Activated T-helper 2 cell treated with anti-CD3 and anti-CD28 coated beads, Interferon-gamma antibody, Interleukin-2, Interleukin-4, amounts not matched to agents 10 μg/mL and 5 μg/mL and 100 μg/mL, durations not matched to agents 14 hours and 24 hours and 36 hours (primary cell): ENCODE data around the gene ACO1. TPM values are rescaled to one million over a fixed set of nuclear protein-coding genes. Genes with fewer than 3 reads are reported as not detected.

Experiments
- DNase-seq: peaks from one replicate; pipeline ENCODE4 v3.0.0; 2021; ENCODE audit warnings: low spot score
- H3K27ac Mint-ChIP-seq: one replicate; pipeline ENCODE4 v1.8.0; 2021; ENCODE audit warnings: mixed read lengths
- H3K27me3 Mint-ChIP-seq: one replicate; pipeline ENCODE4 v1.8.0; 2021; ENCODE audit warnings: low read depth, mixed read lengths
- H3K36me3 Mint-ChIP-seq: one replicate; pipeline ENCODE4 v1.8.0; 2021; ENCODE audit warnings: low read depth, mixed read lengths
- H3K4me1 Mint-ChIP-seq: one replicate; pipeline ENCODE4 v1.8.0; 2021; ENCODE audit warnings: low read depth, mixed read lengths
- H3K4me3 Mint-ChIP-seq: one replicate; pipeline ENCODE4 v1.8.0; 2021; ENCODE audit warnings: low read depth, mild to moderate bottlenecking, moderate library complexity, mixed read lengths
- H3K9me3 Mint-ChIP-seq: one replicate; pipeline ENCODE4 v1.8.0; 2021; ENCODE audit warnings: mixed read lengths
- intact Hi-C: fragments of 100-400 bp; cut with micrococcal nuclease; formaldehyde crosslinking; loops from one replicate; pipeline ENCODE4 v1.15.1; 2023
- total RNA-seq: library from RNA; stranded (reverse); gene quantifications from 2 replicates; pipeline ENCODE4 v1.2.3, GENCODE V29; 2022

ACO1 gene
- total RNA-seq, 1 donor from 2014 or later = 11.8 TPM

DNA sequence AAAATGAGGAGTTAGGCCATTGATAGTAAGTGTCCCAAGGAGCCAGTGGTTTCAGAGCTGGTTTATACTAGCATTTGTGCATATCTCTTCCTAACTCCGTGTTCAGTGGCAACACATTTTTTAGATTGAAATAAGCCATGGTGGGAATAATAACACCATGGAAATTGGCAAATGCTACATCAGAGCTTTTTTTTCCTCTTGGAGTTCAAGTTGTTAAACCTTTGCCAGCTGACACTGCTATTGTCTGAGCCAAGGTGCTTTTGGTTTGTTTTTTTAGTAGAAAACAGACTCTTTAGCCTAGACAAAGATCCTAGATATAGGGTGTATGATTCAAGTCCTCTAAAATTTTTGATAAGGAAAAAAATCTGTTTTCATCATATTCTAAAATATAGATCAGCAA, 2.8 kb downstream of the ACO1 start:
- intact Hi-C loops = loop anchor here (2.0 to 10.0 kb wide), 2 partner anchors 14 to 778 kb away; partner anchors contain the start of gene B4GALT1
- Mint-ChIP-seq H3K27ac (no peak overlapping the region), H3K36me3 (no peaks in the 10 kb centered on the region), H3K4me3 (no peak overlapping the region), H3K4me1 (peaks cover 19% of the 10 kb centered on the region), H3K27me3 (peaks cover 14% of the 10 kb centered on the region), H3K9me3 (no peaks in the 10 kb centered on the region)
- DNase-seq = no peak

DNA sequence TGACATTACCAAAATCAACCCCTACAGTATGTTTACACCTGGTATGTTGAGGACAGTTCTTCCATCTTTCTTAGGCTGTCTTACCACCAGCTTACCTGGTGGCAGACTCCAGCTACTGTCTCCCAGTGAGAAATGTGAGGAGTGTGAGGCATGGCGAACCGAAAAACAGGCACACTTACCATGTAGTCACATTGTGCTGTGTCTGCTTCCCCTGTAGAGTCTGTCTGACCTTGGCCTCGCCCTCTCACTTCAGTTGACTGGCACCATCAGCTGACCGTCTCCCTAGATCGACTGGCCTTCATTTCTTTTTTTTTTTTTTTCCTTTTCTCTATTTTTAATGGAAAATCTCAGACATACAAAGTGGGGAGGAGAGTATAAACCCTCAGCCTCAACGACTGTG, 4.9 kb downstream of the ACO1 start:
- H3K4me3 Mint-ChIP-seq = no peak overlapping the region
- intact Hi-C loops = loop anchor here (10.0 kb wide), 1 partner anchor 775 kb away; the partner anchor contains the start of gene B4GALT1
- H3K9me3 Mint-ChIP-seq = no peaks in the 10 kb centered on the region
- no peak overlapping the region for H3K27ac Mint-ChIP-seq
- H3K4me1 Mint-ChIP-seq = peaks cover 12% of the 10 kb centered on the region
- DNase-seq = no peak
- no peaks in the 10 kb centered on the region for H3K36me3 Mint-ChIP-seq
- no peaks in the 10 kb centered on the region for H3K27me3 Mint-ChIP-seq

DNA sequence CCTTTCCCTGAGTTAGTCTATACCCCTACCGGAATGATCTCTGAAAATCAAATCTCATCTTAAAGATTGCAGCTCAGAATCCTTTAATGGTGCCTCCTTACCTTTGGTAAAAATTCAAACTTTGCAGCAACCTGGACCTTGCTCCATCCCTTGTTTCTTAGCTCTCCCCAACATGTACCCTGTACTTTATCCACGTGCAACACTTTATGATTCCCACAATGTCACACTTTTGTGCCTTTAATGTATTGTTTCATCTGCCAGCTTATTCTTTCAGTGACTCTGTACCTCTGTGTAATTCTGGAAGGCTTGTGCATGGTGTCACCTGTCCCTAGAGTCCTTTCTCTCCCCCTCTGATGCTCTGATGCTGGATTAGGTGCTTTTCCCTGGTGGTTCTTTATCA, 9.5 kb downstream of the ACO1 start:
- Mint-ChIP-seq H3K4me1 (peaks cover 12% of the 10 kb centered on the region), H3K27me3 (no peaks in the 10 kb centered on the region), H3K9me3 (no peaks in the 10 kb centered on the region), H3K4me3 (no peak overlapping the region), H3K36me3 (no peaks in the 10 kb centered on the region), H3K27ac (no peak overlapping the region)
- intact Hi-C loops = no loop called here
- DNase-seq = no peak

DNA sequence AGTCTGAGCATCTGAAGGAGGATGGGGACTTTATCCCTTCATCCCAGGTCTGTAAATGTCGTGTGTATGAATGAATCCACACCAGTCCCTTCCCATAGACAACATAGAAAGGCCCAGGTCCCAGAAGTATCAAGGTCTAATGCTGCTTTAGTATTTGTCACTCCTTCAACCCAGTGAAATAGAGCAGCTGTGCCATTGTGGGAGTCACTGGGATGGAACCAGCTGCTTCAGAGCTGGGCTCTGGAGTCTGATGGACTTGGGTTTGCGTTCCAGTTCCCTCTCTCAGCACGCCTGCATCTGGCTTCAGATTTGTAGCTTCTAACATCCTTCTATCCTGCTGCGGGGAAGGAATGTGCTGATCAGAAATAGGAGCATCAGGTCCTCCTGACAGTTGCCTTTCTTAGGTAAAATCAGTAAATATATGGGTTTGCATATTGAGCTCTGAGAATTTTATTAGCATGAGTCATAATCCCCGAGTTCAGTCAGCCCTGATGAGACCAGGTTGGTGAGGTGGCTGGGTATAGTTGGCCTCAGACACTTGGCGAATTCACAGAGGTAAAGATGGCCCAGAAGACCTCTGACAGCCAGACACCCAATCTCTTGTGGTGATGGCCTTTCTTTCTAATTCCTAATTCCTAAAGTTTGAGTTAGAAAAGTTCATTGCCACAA, 10.1 kb downstream of the ACO1 start:
- H3K4me1 Mint-ChIP-seq = peaks cover 12% of the 10 kb centered on the region
- H3K27me3 Mint-ChIP-seq = no peaks in the 10 kb centered on the region
- no peaks in the 10 kb centered on the region for H3K9me3 Mint-ChIP-seq
- no peak overlapping the region for H3K27ac Mint-ChIP-seq
- H3K36me3 Mint-ChIP-seq = no peaks in the 10 kb centered on the region
- DNase-seq = no peak
- H3K4me3 Mint-ChIP-seq = no peak overlapping the region
- intact Hi-C loops = no loop called here

DNA sequence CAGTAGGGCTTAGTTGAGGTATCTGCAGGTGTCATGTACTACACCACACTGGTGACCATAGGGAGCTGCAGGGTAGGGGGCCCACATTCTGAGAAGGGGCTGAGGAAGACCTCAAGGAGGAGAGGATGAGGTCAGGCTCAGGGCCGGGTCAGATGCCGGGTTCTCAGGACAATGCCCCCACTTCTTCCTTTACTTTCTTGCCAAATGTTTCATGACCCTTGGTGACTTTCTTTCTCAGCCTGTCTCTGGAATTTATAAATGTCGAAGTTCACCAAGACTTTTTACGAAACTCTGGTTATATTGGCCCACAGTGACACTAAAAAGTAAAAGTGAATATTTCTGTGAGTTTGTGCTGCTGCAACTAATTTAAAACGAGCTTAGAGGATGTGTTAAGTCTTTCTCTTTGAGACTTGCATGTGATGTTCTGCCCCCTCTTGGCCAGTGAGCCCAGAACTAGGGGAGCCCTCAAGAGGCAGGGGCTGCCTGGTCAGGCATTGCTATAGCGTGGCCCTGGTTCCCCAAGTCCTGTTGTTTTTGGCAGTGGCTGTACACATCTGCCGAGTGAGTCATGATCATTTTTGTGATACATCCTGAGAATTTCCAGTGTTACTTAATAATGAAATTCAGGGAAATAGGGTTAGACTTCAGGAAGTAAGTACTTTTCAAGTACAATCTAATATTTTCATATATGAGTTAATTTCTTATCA, 11.2 kb downstream of the ACO1 start:
- Mint-ChIP-seq H3K9me3 (no peaks in the 10 kb centered on the region), H3K4me3 (no peak overlapping the region), H3K4me1 (peaks cover 13% of the 10 kb centered on the region), H3K27ac (no peak overlapping the region), H3K36me3 (no peaks in the 10 kb centered on the region), H3K27me3 (no peaks in the 10 kb centered on the region)
- intact Hi-C loops = no loop called here
- DNase-seq = no peak

DNA sequence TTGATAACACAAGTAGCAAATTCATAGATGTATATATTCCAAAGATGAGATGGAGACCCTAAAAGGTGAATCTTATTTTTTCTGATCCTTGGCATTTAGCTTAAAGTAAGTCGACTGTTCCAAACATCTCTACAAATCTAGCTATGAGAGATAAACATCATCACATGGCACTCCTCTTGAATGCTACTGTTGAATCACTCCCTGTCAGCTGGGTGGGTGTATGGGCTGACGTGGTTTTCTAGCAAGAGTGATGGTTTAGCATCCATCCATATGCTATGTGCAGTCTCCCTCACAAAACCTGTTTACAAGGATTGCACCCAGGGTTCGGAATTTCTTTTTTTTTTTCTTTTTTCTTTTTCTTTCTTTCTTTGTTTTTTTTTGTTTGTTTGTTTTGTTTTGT, 13.8 kb downstream of the ACO1 start:
- H3K4me1 Mint-ChIP-seq = peaks cover 14% of the 10 kb centered on the region
- DNase-seq = no peak
- H3K27me3 Mint-ChIP-seq = no peaks in the 10 kb centered on the region
- no peaks in the 10 kb centered on the region for H3K9me3 Mint-ChIP-seq
- H3K4me3 Mint-ChIP-seq = no peak overlapping the region
- no peaks in the 10 kb centered on the region for H3K36me3 Mint-ChIP-seq
- intact Hi-C loops = no loop called here
- no peak overlapping the region for H3K27ac Mint-ChIP-seq

DNA sequence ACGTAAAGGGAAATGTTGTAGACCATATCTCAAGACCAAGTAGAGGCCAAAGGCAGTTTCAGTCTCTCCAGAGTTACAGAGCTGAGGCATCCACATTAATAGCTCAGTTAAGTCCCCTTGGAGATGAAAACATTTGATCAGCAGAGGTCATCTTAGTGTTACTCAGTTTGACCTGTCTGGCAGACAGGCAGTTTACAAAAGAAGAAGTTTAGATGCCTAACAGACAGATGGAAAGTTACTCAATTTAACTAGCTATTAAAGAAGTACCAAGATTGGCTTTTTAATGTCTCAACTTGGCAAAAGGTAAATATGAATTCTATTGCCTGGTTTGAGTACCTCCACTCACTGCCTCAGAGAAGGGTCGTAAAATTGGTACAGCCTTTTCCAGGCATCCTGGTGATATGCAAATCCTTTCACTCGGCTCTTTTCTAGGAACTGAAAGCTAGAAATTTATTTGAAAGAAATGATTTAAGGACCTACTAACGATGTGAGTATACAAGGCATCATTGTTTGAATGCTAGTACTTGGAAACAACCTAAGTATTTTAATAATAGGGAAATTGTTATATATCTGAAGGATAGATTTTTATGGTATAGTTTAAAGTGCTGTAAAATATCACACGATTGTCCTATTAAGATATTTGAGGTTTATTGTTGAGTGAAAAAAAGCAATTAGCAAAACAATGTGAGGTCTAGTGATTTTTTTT, 14.8 kb downstream of the ACO1 start:
- Mint-ChIP-seq H3K4me3 (no peak overlapping the region), H3K4me1 (peaks cover 22% of the 10 kb centered on the region), H3K9me3 (no peaks in the 10 kb centered on the region), H3K36me3 (no peaks in the 10 kb centered on the region), H3K27me3 (no peaks in the 10 kb centered on the region), H3K27ac (no peak overlapping the region)
- DNase-seq = no peak
- intact Hi-C loops = no loop called here

DNA sequence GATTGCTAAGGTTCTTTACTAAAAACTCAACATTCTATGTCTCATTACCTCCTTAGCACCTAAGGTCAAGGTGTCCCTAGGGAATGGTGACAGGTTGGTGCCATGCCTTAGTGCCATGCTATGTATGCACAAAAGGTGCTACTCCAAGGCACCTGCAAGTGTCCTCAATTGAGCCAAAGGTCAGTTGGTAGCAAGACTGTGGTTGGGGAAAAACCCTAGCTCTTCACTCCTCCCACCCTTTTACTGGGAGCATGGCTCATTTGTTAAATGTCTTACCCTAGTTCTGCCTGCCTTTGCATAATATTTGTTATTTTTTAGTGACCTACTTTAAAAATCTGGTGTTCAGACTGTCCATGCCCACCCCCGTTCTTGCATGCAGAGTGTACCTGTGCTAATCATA, 17.0 kb downstream of the ACO1 start:
- no peak overlapping the region for H3K4me3 Mint-ChIP-seq
- intact Hi-C loops = loop anchor here (2.0 kb wide), 1 partner anchor 15 kb away; no protein-coding TSS in a partner anchor
- H3K27ac Mint-ChIP-seq = no peak overlapping the region
- peaks cover 4% of the 10 kb centered on the region for H3K9me3 Mint-ChIP-seq
- no peaks in the 10 kb centered on the region for H3K27me3 Mint-ChIP-seq
- peaks cover 22% of the 10 kb centered on the region for H3K4me1 Mint-ChIP-seq
- peaks cover 6% of the 10 kb centered on the region for H3K36me3 Mint-ChIP-seq
- no peak for DNase-seq

DNA sequence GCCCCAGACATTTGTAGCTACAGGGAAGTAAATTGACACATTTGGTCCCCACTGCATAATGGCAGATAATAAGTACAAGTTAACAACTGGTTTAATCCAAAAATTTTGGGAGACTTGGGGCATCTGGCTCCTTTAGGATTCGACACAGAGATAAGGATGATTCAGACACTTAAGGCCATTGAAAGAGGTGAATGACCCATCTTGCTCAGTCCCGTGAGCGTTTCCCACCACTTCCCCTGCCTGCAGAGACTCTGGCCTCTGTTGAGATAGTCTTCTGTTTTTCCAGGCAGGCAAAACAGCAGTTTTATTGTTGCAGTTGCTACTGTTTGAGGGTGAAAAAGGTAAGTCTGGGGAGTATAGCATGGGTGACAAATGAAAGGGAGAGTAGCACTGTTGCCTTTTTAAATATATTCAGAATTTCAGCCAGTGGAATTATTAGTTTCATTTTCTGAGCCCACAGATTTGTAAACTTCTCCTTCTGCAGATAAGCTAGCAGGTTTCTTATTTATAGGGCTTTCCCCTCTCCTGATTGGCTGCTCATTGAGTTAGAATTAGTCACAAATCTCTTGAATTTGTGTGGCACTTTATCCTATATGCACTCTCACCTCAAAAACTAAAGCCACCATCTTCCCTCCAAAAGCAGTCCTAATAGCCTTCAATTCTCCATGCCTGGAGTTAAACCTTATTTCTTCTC, 19.3 kb downstream of the ACO1 start:
- peaks cover 4% of the 10 kb centered on the region for H3K9me3 Mint-ChIP-seq
- H3K4me3 Mint-ChIP-seq = no peak overlapping the region
- intact Hi-C loops = no loop called here
- H3K4me1 Mint-ChIP-seq = peaks cover 10% of the 10 kb centered on the region
- peaks cover 17% of the 10 kb centered on the region for H3K36me3 Mint-ChIP-seq
- H3K27ac Mint-ChIP-seq = no peak overlapping the region
- no peak for DNase-seq
- no peaks in the 10 kb centered on the region for H3K27me3 Mint-ChIP-seq

DNA sequence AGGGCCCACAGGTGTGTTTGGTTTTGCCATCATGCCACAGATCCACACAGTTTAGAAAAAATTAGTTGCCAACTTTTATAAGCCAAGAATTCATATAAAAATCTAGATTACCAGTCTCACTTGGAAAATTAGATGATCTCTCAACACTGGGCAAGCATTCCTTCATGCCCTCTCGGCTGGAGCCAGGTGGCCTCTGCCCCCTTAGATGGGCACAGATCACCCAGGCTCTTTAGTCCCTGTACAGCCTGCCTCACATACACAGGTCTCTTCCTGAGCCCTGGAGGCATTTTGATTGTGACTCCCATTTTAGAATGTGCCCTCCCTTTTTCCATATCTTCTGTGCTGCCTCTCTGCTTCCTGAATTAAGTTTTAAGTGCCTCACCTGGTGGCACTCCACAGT, 20.0 kb downstream of the ACO1 start:
- Mint-ChIP-seq H3K36me3 (peaks cover 20% of the 10 kb centered on the region), H3K27ac (no peak overlapping the region), H3K9me3 (peaks cover 4% of the 10 kb centered on the region), H3K4me3 (no peak overlapping the region), H3K27me3 (no peaks in the 10 kb centered on the region), H3K4me1 (peaks cover 10% of the 10 kb centered on the region)
- intact Hi-C loops = no loop called here
- no peak for DNase-seq

DNA sequence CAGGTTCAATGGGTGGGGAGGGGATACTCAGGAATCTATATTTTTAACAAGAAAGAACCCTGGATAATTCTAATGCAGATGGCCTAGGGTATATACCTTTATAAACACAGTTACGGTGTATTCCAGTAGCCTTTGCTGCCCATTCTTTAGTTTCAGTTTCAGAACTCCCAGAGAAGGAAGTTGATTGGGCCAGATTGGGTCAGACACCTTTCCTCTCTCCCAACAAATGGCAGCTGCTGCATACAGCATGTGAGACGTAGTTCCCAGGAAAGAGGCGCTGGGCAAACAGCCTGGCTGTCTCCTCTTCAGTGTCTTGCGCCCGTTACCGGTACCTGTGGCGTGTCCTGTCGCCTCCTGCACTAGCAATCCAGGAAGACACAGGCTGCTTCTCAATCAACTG, 20.4 kb downstream of the ACO1 start:
- H3K36me3 Mint-ChIP-seq = peaks cover 20% of the 10 kb centered on the region
- intact Hi-C loops = no loop called here
- no peaks in the 10 kb centered on the region for H3K27me3 Mint-ChIP-seq
- peaks cover 4% of the 10 kb centered on the region for H3K9me3 Mint-ChIP-seq
- no peak overlapping the region for H3K4me3 Mint-ChIP-seq
- peaks cover 10% of the 10 kb centered on the region for H3K4me1 Mint-ChIP-seq
- H3K27ac Mint-ChIP-seq = no peak overlapping the region
- no peak for DNase-seq

DNA sequence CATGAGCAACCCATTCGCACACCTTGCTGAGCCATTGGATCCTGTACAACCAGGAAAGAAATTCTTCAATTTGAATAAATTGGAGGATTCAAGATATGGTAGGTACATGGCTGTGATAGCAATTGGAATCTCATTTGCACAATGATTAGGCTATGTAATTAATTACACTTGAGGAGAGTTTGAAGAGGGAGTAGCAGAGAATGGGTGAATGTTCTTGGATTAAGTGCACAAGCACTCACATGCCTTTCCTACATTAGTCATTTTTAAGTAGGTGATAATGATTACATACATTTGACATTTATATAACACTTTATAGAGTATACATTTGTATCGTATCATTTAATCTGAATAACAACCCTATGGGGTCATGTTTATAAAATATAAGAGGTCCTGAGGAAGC, 21.1 kb downstream of the ACO1 start:
- peaks cover 9% of the 10 kb centered on the region for H3K4me1 Mint-ChIP-seq
- no peaks in the 10 kb centered on the region for H3K27me3 Mint-ChIP-seq
- no peak for DNase-seq
- no peak overlapping the region for H3K4me3 Mint-ChIP-seq
- peaks cover 20% of the 10 kb centered on the region for H3K36me3 Mint-ChIP-seq
- intact Hi-C loops = no loop called here
- H3K27ac Mint-ChIP-seq = no peak overlapping the region
- H3K9me3 Mint-ChIP-seq = peaks cover 4% of the 10 kb centered on the region
